Prostate gland (tissue), 2 donors: ENCODE results near the gene EPB42.

Experiments used
- POLR2A ChIP-seq: fragments of 450-650 bp; IDR thresholded peaks from one replicate; pipeline ENCODE4 v1.6.1; 2016; ENCODE audit warnings: antibody characterized with exemption, mild to moderate bottlenecking
- TF ChIP-seq, protein P1 (sequence below), 4 experiments: fragments of 200-600 bp in 2 of 4; fragments of 450-650 bp in 2 of 4; sonication (generic) in 2 of 4; IDR thresholded peaks; 1 replicate in 3 of 4; 2 replicates in 1 of 4; pipeline ENCODE4 v1.5.1; 2016 to 2019; ENCODE audit warnings: antibody characterized with exemption in 4 of 4, mild to moderate bottlenecking in 2 of 4, moderate library complexity in 2 of 4

DNA sequence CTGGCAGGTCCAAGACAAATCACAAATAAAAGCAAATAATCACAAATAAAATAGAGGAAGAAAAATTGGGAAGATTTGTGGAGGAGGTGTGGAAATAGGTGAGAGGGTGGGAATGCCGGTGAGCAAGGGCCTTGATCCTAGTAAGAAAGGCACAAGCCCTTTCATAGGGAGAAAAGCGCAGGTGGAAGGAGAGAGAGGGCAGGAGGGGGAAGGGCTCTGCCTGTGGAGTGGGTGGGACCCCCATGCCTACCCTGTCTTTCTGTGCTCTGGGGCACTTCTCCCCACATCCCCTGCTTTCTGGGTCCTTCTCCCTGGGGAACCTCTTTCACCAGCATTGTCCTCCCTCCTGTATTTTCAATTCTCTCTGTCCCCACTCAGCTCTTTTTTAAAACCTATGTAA, 46.6 kb upstream of the EPB42 start:
- TF ChIP-seq, protein P1, sequence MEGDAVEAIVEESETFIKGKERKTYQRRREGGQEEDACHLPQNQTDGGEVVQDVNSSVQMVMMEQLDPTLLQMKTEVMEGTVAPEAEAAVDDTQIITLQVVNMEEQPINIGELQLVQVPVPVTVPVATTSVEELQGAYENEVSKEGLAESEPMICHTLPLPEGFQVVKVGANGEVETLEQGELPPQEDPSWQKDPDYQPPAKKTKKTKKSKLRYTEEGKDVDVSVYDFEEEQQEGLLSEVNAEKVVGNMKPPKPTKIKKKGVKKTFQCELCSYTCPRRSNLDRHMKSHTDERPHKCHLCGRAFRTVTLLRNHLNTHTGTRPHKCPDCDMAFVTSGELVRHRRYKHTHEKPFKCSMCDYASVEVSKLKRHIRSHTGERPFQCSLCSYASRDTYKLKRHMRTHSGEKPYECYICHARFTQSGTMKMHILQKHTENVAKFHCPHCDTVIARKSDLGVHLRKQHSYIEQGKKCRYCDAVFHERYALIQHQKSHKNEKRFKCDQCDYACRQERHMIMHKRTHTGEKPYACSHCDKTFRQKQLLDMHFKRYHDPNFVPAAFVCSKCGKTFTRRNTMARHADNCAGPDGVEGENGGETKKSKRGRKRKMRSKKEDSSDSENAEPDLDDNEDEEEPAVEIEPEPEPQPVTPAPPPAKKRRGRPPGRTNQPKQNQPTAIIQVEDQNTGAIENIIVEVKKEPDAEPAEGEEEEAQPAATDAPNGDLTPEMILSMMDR (IDR thresholded peaks at IDR 0.05) = no peak
- TF ChIP-seq POLR2A = no peak
